Stimulated activated CD4-positive, alpha-beta T cell treated with anti-CD3 and anti-CD28 coated beads, Interleukin-1b, Interleukin-23, amount 100 ng/mL, for 24 hours (primary cell): ENCODE measurements around the gene COL15A1.
A peak's percentile ranks its signal among the peaks of the same experiment; 100 is the strongest.

Source experiments
- DNase-seq, 4 experiments: peaks; one replicate each; pipeline ENCODE4 v3.0.0-alpha.2; 2020; ENCODE audit warnings: low read depth in 4 of 4, low spot score in 1 of 4

COL15A1 gene

DNA sequence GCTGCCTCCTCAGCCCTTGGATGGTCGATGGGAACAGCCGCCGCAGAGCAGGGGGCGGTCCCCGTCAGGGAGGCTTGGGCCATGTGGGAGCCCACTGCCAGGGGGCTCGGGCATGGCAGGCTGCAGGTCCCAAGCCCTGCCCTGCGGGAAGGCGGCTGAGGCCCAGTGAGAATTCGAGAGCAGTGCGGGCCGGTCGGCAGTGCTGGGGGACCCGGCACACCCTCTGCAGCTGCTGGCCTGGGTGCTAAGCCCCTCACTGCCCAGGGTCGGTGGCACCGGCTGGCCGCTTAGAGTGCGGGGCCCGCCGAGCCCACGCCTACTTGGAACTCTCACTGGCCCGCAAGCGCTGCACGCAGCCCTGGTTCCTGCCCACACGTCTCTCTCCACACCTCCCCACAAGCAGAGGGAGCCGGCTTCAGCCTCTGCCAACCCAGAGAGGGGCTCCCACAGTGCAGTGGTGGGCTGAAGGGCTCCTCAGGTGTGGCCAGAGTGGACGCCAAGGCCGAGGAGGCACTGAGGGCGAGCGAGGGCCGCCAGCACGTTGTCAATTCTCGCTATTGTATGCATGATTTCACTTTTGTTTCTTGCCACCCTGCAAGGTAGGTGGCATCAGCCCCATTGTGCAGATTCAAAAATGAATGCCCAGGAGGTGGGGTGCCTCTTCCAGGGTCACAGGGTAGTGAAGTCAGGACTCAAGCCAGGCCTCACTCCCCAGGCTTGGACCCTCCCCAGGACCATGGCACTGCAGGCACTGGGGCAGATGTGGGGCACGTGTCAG is 48.6 kb downstream of the COL15A1 start:
- no peak for DNase-seq

- DNase-seq = no peak
These were observed 49.3 kb downstream of the COL15A1 start for GRCh38 chr9:98992885-98993569.

DNA sequence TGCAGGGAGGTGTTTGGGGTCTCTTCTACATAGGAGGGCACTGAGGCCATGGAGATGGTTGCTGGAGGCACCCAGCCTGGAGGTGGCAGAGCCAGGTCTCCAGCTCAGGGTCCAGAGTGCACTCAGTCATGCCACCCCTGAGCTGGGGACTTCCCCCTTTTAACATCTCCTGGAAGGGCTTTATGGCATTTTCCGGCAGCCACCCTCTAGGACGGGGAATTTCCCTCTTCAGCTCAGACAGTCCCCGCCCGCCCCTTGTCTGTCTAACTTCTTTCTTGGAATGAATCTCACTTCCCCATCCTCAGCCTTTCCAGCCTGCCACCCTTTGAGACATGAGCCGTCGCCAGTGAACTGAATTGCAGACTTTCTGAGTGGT is 49.9 kb downstream of the COL15A1 start:
- peak in 3 of 4 experiments; percentile 10 to 41 (median 18) for DNase-seq

DNA sequence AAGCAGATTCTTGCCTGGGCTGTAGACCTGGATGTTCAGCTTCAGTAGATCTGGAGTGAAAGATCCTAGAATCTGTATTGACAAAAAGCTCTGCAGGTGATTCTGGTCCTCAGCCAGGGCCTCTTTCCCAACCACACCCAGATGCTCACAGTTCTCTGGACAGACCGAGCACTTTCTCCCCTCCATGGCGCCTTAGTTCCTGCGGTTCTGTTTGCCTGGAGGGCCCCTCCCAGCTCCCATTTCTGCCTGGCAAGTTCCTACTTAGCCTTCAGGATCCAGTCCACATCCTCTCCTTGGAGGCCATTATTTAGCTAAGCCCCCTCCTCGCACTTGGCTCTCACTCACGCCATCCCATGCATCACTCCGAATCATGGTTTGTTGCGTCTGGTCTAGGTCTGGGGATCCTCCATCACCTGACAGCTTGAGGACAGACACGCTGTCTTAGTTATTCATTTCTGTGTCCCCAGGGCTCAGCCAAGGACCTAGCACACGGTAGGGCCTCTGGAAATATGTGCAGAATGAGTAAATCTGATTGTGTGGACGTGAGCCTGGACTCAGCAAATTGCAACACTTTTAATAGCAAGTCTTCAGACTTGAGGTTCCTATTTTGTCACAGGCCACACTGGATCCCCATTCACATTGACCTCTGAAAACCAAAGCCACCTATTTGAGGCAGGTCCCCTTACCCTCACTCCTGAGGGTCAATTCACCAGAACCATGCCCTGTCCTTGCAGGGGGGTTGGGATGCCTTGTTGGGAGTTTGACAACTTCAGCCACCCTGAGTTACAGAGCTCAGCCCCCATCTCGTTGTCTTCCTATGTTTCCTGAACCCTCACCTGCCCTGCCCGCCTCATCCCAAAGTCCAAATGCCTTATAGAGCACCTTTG is 50.7 kb downstream of the COL15A1 start:
- DNase-seq = no peak

- no peak for DNase-seq
These were observed 51.5 kb downstream of the COL15A1 start for GRCh38 chr9:98995059-98995671.

DNA sequence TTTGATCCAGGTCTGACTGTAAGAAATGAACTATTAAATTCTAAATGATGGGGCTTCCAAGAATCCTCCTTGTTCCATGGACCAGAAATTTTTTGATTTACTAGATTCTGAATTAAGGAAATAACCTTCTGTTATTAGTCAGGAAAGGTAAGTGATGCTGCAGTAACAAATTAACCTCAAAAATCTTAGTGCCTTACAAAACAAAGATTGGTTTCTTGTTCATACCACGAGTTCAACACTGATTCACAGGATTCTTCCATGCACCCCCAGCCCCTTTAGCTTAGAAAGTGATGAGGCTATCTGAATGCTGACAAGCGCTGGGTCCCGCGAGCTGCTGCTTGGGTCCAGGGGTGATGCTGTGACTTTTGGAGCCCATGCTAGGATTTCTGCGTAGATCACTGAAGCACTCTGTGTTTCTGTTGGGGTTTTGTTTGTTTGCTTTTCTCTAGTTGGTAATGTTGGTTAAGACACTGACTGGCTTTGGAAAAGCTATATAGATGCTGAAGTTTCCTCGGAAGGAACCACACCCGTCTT is 52.3 kb downstream of the COL15A1 start:
- DNase-seq = no peak

DNA sequence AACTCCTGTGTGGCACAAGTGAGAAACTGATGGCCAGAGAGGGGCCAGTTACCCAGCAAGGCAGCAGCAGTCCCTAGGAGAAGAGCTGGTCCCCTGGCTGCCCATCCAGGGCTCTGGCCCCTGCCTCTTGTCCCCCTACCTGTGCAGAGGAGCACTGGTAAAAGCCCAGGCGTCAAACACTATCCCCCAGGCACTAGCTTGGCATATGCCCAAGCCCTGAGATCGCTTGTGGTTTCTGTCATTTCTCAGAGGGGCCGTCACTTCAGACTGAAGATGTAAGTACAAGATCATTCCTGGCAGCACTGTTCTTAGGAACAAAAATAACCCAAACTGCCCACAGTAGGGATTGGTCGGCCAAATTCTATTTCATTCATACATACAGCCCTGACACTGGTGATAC is 53.9 kb downstream of the COL15A1 start:
- no peak for DNase-seq

- DNase-seq = peak; percentile 19 to 50 (median 38)
These were observed 54.9 kb downstream of the COL15A1 start for GRCh38 chr9:98998441-98999151.

DNA sequence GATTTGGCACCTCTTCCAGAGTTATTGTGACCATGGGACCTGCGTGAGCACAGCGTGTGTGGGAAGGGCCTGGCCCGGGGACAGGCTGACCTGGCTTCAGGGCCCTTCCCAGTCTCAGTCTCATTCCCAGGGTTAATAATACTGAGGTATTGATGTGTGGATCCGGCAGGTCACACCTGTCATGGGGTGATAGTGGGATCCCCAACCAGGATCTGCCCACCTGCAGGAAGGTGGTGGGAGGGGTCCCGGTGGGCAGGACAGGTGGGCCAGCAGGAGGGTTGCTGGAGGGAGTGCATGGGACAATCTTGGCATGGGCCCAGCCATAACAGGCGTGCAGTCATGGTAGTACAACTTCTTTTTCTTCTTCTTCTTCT is 55.4 kb downstream of the COL15A1 start:
- no peak for DNase-seq

- peak in 1 of 4 experiments; percentile 25 for DNase-seq
These were observed 57.0 kb downstream of the COL15A1 start for GRCh38 chr9:99000476-99001395.

DNA sequence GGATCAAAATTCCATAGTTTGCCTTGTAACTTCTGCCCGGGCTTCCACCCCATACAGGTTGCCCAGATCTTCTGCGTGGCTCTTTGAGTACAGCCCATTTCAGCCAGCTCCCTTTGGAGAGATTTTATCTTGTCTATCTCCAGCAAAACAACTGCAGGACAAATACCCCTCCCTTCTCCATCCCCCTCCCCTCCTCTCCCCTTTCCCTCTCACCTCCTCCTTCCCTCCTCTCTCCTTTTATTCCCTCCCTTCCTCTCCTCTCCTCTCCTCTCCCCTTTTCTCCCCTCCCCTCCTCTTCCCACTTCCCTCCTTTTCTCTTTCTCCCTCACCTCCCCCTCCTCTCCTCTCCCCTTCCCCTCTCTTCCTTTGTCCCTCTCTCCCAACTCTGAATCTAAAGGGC is 58.2 kb downstream of the COL15A1 start:
- no peak for DNase-seq

- DNase-seq = no peak
These were observed 59.0 kb downstream of the COL15A1 start for GRCh38 chr9:99002706-99003105.

GRCh38 chr9:99003308-99003707 is 59.6 kb downstream of the COL15A1 start:
- no peak for DNase-seq

- DNase-seq = no peak
These were observed 60.4 kb downstream of the COL15A1 start for GRCh38 chr9:99004115-99004514.

- DNase-seq = no peak
These were observed 61.2 kb downstream of the COL15A1 start for GRCh38 chr9:99004717-99005460.

DNA sequence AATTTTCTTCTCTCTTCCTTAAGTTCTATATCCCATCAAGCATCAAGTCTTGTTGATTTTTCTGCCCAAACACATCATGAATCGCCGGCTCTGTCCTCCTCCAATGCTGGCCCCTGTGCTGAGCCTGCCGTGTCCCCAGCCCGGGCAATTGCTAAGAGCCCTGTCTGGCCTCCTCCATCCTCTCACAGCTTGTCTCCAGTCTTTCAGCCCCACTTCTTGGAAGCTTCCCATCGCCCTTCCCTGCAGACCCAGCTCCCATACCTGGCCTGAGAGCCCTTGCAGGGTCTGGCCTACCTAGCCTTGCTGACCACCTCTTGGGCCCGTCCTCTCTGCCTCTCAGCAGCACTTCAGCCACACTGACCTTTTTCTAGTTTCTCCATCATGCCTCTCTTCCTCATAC is 61.9 kb downstream of the COL15A1 start:
- no peak for DNase-seq

GRCh38 chr9:99006511-99006910 is 62.8 kb downstream of the COL15A1 start:
- DNase-seq = no peak

DNA sequence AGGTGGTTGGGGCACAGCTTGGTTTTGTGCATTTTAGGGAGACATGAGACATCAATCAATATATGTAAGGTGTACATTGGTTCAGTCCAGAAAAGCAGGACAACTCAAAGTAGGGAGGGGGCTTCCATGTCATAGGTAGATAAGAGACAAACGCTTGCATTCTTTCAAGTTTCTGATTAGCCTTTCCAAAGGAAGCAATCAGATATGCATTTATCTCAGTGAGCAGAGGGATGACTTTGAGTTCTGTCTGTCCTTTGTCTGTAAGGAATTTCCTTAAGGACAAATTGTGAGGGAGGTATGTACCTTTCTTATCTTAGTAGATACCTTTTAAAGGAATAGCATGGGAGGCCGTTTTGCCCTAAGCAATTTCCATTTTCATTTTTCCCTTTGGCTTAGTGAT is 63.3 kb downstream of the COL15A1 start:
- no peak for DNase-seq

GRCh38 chr9:99008203-99008602 is 64.5 kb downstream of the COL15A1 start:
- DNase-seq = no peak
